ENCODE data around the gene HNRNPM.

HNRNPM gene

DNA sequence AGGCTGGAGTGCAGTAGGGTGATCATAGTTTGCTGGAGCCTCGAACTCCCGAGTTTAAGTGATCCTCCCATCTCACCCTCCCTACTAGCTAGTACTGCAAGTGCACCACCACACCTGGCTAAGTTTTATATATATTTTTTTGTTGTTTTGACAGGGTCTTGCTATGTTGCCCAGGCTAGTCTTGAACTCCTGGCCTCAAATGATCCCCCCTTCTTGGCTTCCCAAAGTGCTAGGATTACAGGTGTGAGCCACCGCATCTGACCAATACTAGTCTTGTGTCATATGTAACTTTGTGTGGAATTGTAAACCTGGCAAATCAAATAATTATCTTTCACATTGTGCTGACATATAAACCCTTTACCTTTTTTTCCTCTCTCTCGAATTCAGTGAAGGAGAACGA is 10.2 kb downstream of the HNRNPM start:
- Mint-ChIP-seq H3K4me1 (peaks cover 86% of the 10 kb centered on the region), H3K27ac (peak overlapping the region in 2 of 3 experiments; percentile 43 to 58), H3K36me3 (ENCODE audit: low read depth) (peaks cover 41% of the 10 kb centered on the region), H3K27me3 (ENCODE audit: low read depth) (no peaks in the 10 kb centered on the region), H3K9me3 (no peaks in the 10 kb centered on the region), H3K4me3 (no peak overlapping the region)
- TF ChIP-seq, protein P1, sequence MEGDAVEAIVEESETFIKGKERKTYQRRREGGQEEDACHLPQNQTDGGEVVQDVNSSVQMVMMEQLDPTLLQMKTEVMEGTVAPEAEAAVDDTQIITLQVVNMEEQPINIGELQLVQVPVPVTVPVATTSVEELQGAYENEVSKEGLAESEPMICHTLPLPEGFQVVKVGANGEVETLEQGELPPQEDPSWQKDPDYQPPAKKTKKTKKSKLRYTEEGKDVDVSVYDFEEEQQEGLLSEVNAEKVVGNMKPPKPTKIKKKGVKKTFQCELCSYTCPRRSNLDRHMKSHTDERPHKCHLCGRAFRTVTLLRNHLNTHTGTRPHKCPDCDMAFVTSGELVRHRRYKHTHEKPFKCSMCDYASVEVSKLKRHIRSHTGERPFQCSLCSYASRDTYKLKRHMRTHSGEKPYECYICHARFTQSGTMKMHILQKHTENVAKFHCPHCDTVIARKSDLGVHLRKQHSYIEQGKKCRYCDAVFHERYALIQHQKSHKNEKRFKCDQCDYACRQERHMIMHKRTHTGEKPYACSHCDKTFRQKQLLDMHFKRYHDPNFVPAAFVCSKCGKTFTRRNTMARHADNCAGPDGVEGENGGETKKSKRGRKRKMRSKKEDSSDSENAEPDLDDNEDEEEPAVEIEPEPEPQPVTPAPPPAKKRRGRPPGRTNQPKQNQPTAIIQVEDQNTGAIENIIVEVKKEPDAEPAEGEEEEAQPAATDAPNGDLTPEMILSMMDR (IDR thresholded peaks at IDR 0.05; ENCODE audit: unreplicated experiment in 3 of 3): no peak

DNA sequence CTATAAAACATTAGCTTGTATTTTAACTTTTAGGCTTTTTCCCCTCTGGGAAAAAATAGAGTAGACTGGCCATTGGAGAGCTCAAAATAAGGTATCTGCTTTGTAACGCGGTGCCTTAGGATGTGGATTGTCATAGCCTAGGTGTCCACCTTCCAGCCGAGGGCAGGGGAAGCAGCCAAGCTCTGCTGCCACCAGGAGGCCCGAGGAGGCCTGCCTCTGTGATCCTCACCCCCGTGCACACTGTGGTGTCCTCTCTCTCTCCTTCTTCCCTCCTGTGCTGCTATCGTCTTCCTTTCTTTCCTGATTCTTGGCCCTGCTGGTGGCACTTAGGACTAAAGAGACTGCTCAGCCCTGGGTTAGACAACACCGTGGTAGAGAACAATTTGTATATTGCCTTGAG is 11.3 kb downstream of the HNRNPM start:
- peaks cover 94% of the 10 kb centered on the region for H3K4me1 Mint-ChIP-seq
- H3K27me3 Mint-ChIP-seq (ENCODE audit: low read depth): no peaks in the 10 kb centered on the region
- TF ChIP-seq, protein P1 (IDR thresholded peaks at IDR 0.05; ENCODE audit: unreplicated experiment in 3 of 3): peak in 1 of 3 experiments; percentile 16
- peak overlapping the region; percentile 2 to 20 (median 17) for H3K27ac Mint-ChIP-seq
- no peak overlapping the region for H3K4me3 Mint-ChIP-seq
- no peaks in the 10 kb centered on the region for H3K9me3 Mint-ChIP-seq
- peaks cover 41% of the 10 kb centered on the region for H3K36me3 Mint-ChIP-seq (ENCODE audit: low read depth)

DNA sequence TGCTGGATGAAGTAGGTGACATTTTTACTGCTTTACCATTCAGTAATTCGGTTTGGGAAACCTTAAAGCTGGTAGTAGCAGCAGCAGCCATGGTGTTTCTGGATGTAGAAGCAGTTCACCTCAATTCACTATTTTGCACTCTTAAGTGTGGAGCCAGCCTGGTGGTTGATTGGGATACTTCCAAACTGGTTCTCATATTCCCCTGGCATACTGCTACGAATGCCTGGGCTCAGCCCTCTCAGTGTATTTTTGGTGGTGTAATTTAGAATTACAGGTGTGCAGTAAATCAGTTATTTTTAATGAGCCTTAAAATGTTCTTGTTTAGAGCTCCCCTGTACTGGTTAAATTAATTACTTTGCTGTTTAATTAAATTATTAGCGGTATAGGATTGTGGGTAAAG is 12.4 kb downstream of the HNRNPM start:
- Mint-ChIP-seq H3K27me3 (ENCODE audit: low read depth) (no peaks in the 10 kb centered on the region), H3K9me3 (no peaks in the 10 kb centered on the region), H3K36me3 (ENCODE audit: low read depth) (peaks cover 32% of the 10 kb centered on the region), H3K4me1 (peaks cover 94% of the 10 kb centered on the region), H3K4me3 (no peak overlapping the region), H3K27ac (peak overlapping the region; percentile 80 to 91 (median 82))
- TF ChIP-seq, protein P1 (IDR thresholded peaks at IDR 0.05; ENCODE audit: unreplicated experiment in 3 of 3): no peak

DNA sequence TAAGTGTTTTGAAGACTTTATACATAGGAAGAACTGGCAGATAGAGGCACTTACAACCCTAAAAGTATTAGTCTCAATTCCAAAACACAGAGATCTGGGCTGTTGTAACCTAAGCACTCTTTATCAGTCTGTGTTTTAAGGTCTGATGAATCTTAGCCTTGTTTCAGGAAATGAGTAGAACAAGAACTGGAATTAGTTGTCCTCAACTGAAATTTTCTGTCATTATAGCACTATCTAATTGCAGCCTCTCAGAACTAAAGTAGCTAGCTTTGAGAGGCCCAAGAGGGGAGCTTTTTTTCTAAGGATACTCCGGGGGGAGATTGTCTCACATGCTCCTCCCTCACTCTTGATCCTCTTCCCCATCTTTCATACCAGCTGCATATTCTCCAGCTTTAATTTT is 13.1 kb downstream of the HNRNPM start:
- TF ChIP-seq, protein P1 (IDR thresholded peaks at IDR 0.05; ENCODE audit: unreplicated experiment in 3 of 3): no peak
- no peak overlapping the region for H3K4me3 Mint-ChIP-seq
- H3K9me3 Mint-ChIP-seq: no peaks in the 10 kb centered on the region
- H3K4me1 Mint-ChIP-seq: peaks cover 96% of the 10 kb centered on the region
- peaks cover 33% of the 10 kb centered on the region for H3K36me3 Mint-ChIP-seq (ENCODE audit: low read depth)
- peak overlapping the region; percentile 80 to 91 (median 82) for H3K27ac Mint-ChIP-seq
- no peaks in the 10 kb centered on the region for H3K27me3 Mint-ChIP-seq (ENCODE audit: low read depth)

DNA sequence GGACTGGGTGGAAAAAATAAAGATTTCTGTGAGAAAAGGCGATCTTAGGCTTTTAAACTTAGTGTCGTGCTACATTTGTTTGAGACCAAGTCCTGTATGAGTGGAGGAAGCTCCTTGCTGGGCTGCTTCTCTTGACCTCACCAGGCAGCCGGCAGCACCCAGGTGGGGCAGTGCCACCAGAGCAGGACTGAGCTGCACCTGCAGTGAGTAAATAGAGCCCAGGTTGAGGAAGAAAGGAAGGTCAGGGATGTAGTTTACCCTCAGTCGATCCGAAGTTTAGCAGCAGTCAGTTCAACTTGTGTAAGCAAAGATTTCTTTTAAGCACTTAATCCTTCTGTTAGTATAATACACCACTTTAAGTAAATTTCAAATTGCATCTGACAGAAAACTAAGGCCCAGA is 13.6 kb downstream of the HNRNPM start:
- Mint-ChIP-seq H3K27me3 (ENCODE audit: low read depth) (no peaks in the 10 kb centered on the region), H3K4me1 (peaks cover 100% of the 10 kb centered on the region), H3K36me3 (ENCODE audit: low read depth) (peaks cover 38% of the 10 kb centered on the region), H3K27ac (peak overlapping the region; percentile 80 to 91 (median 82)), H3K4me3 (peak overlapping the region in 1 of 3 experiments; percentile 26), H3K9me3 (no peaks in the 10 kb centered on the region)
- TF ChIP-seq, protein P1 (IDR thresholded peaks at IDR 0.05; ENCODE audit: unreplicated experiment in 3 of 3): no peak

DNA sequence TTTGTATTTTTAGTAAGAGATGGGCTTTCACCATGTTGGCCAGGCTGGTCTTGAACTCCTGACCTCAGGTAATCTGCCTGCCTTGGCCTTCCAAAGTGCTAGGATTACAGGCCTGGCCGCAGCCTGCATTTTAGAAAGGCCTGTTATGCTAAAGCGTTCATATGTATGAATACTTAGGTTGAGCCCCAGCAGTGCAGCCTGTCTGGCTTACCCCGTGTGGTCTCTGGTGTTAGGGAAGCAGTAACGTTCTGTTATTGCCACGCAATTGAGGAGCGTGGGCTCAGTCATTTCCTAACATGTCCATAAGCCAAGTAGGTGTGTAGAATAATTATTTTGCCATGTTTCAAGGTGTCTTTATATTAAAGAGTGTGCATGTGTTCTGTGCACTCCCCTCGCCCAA is 14.3 kb downstream of the HNRNPM start:
- H3K27me3 Mint-ChIP-seq (ENCODE audit: low read depth): no peaks in the 10 kb centered on the region
- peaks cover 96% of the 10 kb centered on the region for H3K4me1 Mint-ChIP-seq
- no peaks in the 10 kb centered on the region for H3K9me3 Mint-ChIP-seq
- peak overlapping the region; percentile 80 to 91 (median 82) for H3K27ac Mint-ChIP-seq
- no peak overlapping the region for H3K4me3 Mint-ChIP-seq
- TF ChIP-seq, protein P1 (IDR thresholded peaks at IDR 0.05; ENCODE audit: unreplicated experiment in 3 of 3): no peak
- H3K36me3 Mint-ChIP-seq (ENCODE audit: low read depth): peaks cover 42% of the 10 kb centered on the region

Data from nephron (organoid).